ENCODE data around the gene SUPT3H. TPM values are rescaled to one million over a fixed set of nuclear protein-coding genes. Genes with fewer than 3 reads are reported as not detected.

Gene SUPT3H
- total RNA-seq, 2 donors from 2014 or later, result 5.3 to 9.6 TPM

GRCh38 chr6:45229416-45229815 lies 148.3 kb downstream of the SUPT3H start:
- ATAC-seq (no peak), DNase-seq (ENCODE audit: low spot score) (no peak)
- Mint-ChIP-seq H3K9me3 (peaks cover 8% of the 10 kb centered on the region), H3K27ac (no peak overlapping the region), H3K36me3 (peaks cover 16% of the 10 kb centered on the region), H3K4me3 (no peak overlapping the region), H3K4me1 (ENCODE audit: low read depth in 2 of 2) (no peaks in the 10 kb centered on the region), H3K27me3 (no peaks in the 10 kb centered on the region)

- peaks cover 5% of the 10 kb centered on the region for H3K9me3 Mint-ChIP-seq
- no peaks in the 10 kb centered on the region for H3K27me3 Mint-ChIP-seq
- no peak overlapping the region for H3K4me3 Mint-ChIP-seq
- no peak overlapping the region for H3K27ac Mint-ChIP-seq
- ATAC-seq, result no peak
- no peaks in the 10 kb centered on the region for H3K4me1 Mint-ChIP-seq (ENCODE audit: low read depth in 2 of 2)
- DNase-seq (ENCODE audit: low spot score), result no peak
- H3K36me3 Mint-ChIP-seq, result peaks cover 2% of the 10 kb centered on the region
Measured at GRCh38 chr6:45226081-45226480, 151.7 kb downstream of the SUPT3H start.

DNA sequence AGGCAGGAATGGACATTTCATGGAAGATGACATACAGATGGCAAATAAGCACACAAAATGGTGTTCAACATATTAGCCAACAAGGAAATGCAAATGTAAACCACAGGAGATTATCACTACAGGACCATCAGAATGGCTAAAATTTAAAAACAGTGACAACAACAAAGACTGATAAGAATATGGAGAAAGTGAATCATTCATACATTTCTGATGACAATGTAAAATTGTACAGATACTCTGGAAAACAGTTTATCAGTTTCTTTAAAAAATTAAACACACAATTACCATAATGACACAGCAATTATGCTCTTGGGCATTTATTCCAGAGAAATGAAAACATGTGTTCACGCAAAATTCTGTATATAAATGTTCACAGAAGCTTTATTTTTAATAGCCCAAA lies 155.4 kb downstream of the SUPT3H start:
- Mint-ChIP-seq H3K9me3 (peaks cover 3% of the 10 kb centered on the region), H3K36me3 (no peaks in the 10 kb centered on the region), H3K27ac (no peak overlapping the region), H3K4me3 (no peak overlapping the region), H3K4me1 (ENCODE audit: low read depth in 2 of 2) (no peaks in the 10 kb centered on the region), H3K27me3 (no peaks in the 10 kb centered on the region)
- DNase-seq (ENCODE audit: low spot score) (no peak), ATAC-seq (no peak)

- Mint-ChIP-seq H3K36me3 (peaks cover 7% of the 10 kb centered on the region), H3K27me3 (no peaks in the 10 kb centered on the region), H3K27ac (no peak overlapping the region), H3K4me1 (ENCODE audit: low read depth in 2 of 2) (no peaks in the 10 kb centered on the region), H3K9me3 (peaks cover 8% of the 10 kb centered on the region), H3K4me3 (no peak overlapping the region)
- DNase-seq (ENCODE audit: low spot score) (no peak), ATAC-seq (no peak)
Measured at GRCh38 chr6:45215759-45216158, 162.0 kb downstream of the SUPT3H start.

- DNase-seq (ENCODE audit: low spot score), result no peak
- Mint-ChIP-seq H3K4me1 (ENCODE audit: low read depth in 2 of 2) (no peaks in the 10 kb centered on the region), H3K9me3 (peaks cover 10% of the 10 kb centered on the region), H3K4me3 (no peak overlapping the region), H3K27me3 (no peaks in the 10 kb centered on the region), H3K27ac (no peak overlapping the region), H3K36me3 (peaks cover 10% of the 10 kb centered on the region)
- ATAC-seq, result peak in 1 of 2 donors; percentile 73
Measured at GRCh38 chr6:45212976-45213375, 164.8 kb downstream of the SUPT3H start.

DNA sequence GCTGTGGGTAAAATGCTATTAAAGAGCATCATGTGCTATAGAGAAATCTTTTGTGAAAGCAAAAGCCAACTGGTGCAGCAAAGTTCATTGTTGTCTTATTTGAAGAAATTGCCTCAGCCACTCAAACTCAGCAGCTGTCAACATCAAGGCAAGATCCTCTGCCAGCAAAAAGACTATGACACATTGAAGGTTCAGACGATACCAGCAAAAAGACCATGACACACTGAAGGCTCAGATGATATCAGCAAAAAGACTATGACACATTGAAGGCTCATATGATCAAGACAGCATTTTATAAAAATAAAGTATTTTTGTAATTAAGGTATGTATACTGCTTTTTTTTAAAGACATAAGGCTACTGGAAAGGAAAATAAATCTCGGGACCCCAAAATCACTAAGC lies 168.0 kb downstream of the SUPT3H start:
- no peak for ATAC-seq
- H3K36me3 Mint-ChIP-seq, result peaks cover 10% of the 10 kb centered on the region

DNA sequence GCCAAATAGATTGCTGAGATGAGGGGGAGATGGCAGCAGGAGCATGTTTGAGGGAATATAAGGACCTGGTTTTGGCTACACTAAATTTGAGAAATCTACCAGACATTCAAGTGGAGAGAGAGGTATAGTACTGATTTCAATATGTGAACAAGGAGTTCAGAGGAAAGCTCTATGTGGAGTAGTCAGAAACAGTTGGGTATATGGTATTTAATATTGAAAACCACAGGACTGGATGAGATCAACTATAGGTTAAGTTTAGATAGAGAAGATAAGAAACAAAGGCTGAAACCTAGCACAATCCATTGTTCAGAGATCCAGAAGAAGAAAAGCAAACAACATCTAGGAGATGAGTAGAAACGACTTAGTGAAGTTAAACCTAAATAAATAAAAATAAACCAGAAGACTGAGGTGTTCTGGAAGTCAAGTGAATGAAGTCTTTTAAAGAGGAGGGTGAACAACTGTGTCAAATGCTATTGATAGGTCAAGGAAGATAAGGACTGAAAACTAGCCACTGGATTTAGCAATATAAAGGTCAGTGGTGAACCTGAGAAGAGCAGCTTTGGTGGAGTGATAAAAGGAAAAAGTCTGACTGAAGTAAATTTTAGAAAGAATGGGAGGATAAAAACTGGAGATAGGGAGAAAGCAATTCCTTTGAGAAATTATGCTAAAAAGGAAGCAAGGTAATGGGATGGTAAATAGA lies 170.8 kb downstream of the SUPT3H start:
- no peak for ATAC-seq
- no peak overlapping the region for H3K4me3 Mint-ChIP-seq

More for the DNA sequence above, 168.0 kb downstream of the SUPT3H start:
- Mint-ChIP-seq H3K27ac (no peak overlapping the region), H3K4me3 (no peak overlapping the region), H3K9me3 (peaks cover 5% of the 10 kb centered on the region), H3K4me1 (ENCODE audit: low read depth in 2 of 2) (no peaks in the 10 kb centered on the region), H3K27me3 (no peaks in the 10 kb centered on the region)
- DNase-seq (ENCODE audit: low spot score), result no peak

GRCh38 chr6:45201484-45201883 lies 176.2 kb downstream of the SUPT3H start:
- no peak for ATAC-seq

More for the DNA sequence above, 170.8 kb downstream of the SUPT3H start:
- Mint-ChIP-seq H3K36me3 (peaks cover 10% of the 10 kb centered on the region), H3K27ac (no peak overlapping the region), H3K27me3 (no peaks in the 10 kb centered on the region), H3K9me3 (peaks cover 4% of the 10 kb centered on the region), H3K4me1 (ENCODE audit: low read depth in 2 of 2) (no peaks in the 10 kb centered on the region)
- no peak for DNase-seq (ENCODE audit: low spot score)

GRCh38 chr6:45200510-45200909 lies 177.2 kb downstream of the SUPT3H start:
- no peak for ATAC-seq
- no peak overlapping the region for H3K27ac Mint-ChIP-seq
- no peak overlapping the region for H3K4me3 Mint-ChIP-seq
- no peak for DNase-seq (ENCODE audit: low spot score)
- no peaks in the 10 kb centered on the region for H3K36me3 Mint-ChIP-seq
- H3K9me3 Mint-ChIP-seq, result no peaks in the 10 kb centered on the region
- H3K4me1 Mint-ChIP-seq (ENCODE audit: low read depth in 2 of 2), result no peaks in the 10 kb centered on the region
- no peaks in the 10 kb centered on the region for H3K27me3 Mint-ChIP-seq

More at GRCh38 chr6:45201484-45201883, 176.2 kb downstream of the SUPT3H start:
- Mint-ChIP-seq H3K4me3 (no peak overlapping the region), H3K36me3 (no peaks in the 10 kb centered on the region), H3K4me1 (ENCODE audit: low read depth in 2 of 2) (no peaks in the 10 kb centered on the region), H3K9me3 (no peaks in the 10 kb centered on the region), H3K27me3 (no peaks in the 10 kb centered on the region), H3K27ac (no peak overlapping the region)
- no peak for DNase-seq (ENCODE audit: low spot score)

GRCh38 chr6:45199554-45199953 lies 178.2 kb downstream of the SUPT3H start:
- no peaks in the 10 kb centered on the region for H3K4me1 Mint-ChIP-seq (ENCODE audit: low read depth in 2 of 2)
- H3K4me3 Mint-ChIP-seq, result no peak overlapping the region
- H3K27me3 Mint-ChIP-seq, result no peaks in the 10 kb centered on the region
- H3K36me3 Mint-ChIP-seq, result no peaks in the 10 kb centered on the region
- no peaks in the 10 kb centered on the region for H3K9me3 Mint-ChIP-seq
- DNase-seq (ENCODE audit: low spot score) (no peak), ATAC-seq (no peak)
- H3K27ac Mint-ChIP-seq, result no peak overlapping the region

GRCh38 chr6:45196121-45196520 lies 181.6 kb downstream of the SUPT3H start:
- Mint-ChIP-seq H3K36me3 (no peaks in the 10 kb centered on the region), H3K4me1 (ENCODE audit: low read depth in 2 of 2) (no peaks in the 10 kb centered on the region), H3K27ac (no peak overlapping the region), H3K27me3 (no peaks in the 10 kb centered on the region), H3K9me3 (no peaks in the 10 kb centered on the region), H3K4me3 (no peak overlapping the region)
- DNase-seq (ENCODE audit: low spot score) (no peak), ATAC-seq (no peak)

- H3K36me3 Mint-ChIP-seq, result no peaks in the 10 kb centered on the region
- ATAC-seq, result no peak
- H3K9me3 Mint-ChIP-seq, result no peaks in the 10 kb centered on the region
- no peak for DNase-seq (ENCODE audit: low spot score)
- H3K27me3 Mint-ChIP-seq, result no peaks in the 10 kb centered on the region
- H3K4me1 Mint-ChIP-seq (ENCODE audit: low read depth in 2 of 2), result no peaks in the 10 kb centered on the region
- no peak overlapping the region for H3K4me3 Mint-ChIP-seq
- H3K27ac Mint-ChIP-seq, result no peak overlapping the region
Measured at GRCh38 chr6:45195137-45195536, 182.6 kb downstream of the SUPT3H start.

DNA sequence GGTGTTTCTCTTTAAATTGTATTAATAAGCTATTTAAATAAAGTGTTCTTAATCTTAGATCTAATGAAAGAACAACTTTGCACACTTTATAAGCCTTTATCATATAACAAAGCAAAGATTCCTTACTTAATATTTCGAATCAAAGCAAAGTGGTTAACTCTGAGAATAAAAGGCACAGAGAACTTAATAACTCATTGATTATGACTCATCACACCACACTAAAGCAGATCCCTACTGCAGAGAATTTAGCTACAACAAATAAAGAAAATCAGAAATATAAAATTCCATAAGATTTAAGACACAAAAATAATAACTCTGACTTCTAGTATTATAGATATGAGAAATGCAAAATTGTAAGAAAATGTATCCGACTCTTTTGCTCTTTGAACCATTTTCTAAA lies 185.2 kb downstream of the SUPT3H start:
- ATAC-seq (no peak), DNase-seq (ENCODE audit: low spot score) (no peak)
- Mint-ChIP-seq H3K4me1 (ENCODE audit: low read depth in 2 of 2) (peaks cover 0 to 5% of the 10 kb centered on the region in 2 donors), H3K4me3 (no peak overlapping the region), H3K27me3 (no peaks in the 10 kb centered on the region), H3K9me3 (no peaks in the 10 kb centered on the region), H3K27ac (no peak overlapping the region), H3K36me3 (no peaks in the 10 kb centered on the region)

DNA sequence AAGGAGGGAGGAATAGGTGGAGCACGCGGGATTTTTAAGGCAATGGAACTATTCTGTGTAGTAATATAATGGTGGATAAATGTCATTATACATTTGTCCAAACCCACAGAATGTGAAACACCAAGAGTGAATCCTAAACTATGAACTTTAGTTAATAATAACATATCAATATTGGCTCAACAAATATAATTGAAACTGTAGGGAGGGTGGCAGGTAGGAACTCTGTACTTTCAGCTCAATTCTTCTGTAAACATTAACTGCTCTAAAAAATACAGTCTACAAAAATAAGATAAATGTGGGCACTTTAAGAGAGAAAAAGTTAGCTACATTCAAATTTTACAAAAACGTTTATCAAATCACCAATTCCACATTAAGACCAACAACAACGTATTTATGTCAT lies 186.3 kb downstream of the SUPT3H start:
- no peak overlapping the region for H3K4me3 Mint-ChIP-seq
- no peak for ATAC-seq
- peaks cover 0 to 5% of the 10 kb centered on the region in 2 donors for H3K4me1 Mint-ChIP-seq (ENCODE audit: low read depth in 2 of 2)
- no peak for DNase-seq (ENCODE audit: low spot score)
- H3K27ac Mint-ChIP-seq, result no peak overlapping the region
- no peaks in the 10 kb centered on the region for H3K27me3 Mint-ChIP-seq
- H3K9me3 Mint-ChIP-seq, result no peaks in the 10 kb centered on the region
- H3K36me3 Mint-ChIP-seq, result no peaks in the 10 kb centered on the region

DNA sequence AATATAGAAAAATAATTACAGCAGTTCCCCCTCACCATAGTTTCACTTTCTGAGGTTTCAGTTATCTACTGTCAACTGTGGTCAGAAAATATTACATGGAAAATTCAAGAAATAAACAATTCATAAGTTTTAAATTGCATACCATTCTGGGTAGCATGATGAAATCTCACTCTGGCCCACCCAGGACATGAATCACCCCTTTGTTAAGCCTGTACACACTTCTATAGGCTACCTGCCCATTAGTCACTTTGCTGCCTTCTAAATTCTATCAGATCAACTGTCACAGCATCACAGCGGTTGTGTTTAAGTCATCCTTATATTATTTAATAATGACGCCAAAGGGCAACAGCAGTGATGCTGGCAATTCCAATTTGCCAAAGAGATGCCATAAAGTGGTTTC lies 189.9 kb downstream of the SUPT3H start:
- Mint-ChIP-seq H3K9me3 (no peaks in the 10 kb centered on the region), H3K4me1 (ENCODE audit: low read depth in 2 of 2) (peaks cover 11 to 18% of the 10 kb centered on the region in 2 donors), H3K27me3 (no peaks in the 10 kb centered on the region), H3K27ac (no peak overlapping the region), H3K36me3 (no peaks in the 10 kb centered on the region), H3K4me3 (no peak overlapping the region)
- ATAC-seq, result no peak
- no peak for DNase-seq (ENCODE audit: low spot score)
